Measurements from ENCODE around the gene COL28A1.

COL28A1 gene

GRCh38 chr7:7498856-7499255, 36.8 kb downstream of the COL28A1 start:
- TF ChIP-seq CTCF (IDR thresholded peaks at IDR 0.05) = no peak

- TF ChIP-seq CTCF (IDR thresholded peaks at IDR 0.05) = no peak
These were observed 39.4 kb downstream of the COL28A1 start for GRCh38 chr7:7496311-7496710.

- TF ChIP-seq CTCF (IDR thresholded peaks at IDR 0.05) = no peak
These were observed 40.5 kb downstream of the COL28A1 start for GRCh38 chr7:7495171-7495570.

GRCh38 chr7:7491044-7491443, 44.6 kb downstream of the COL28A1 start:
- TF ChIP-seq CTCF (IDR thresholded peaks at IDR 0.05) = no peak

- no peak for TF ChIP-seq CTCF (IDR thresholded peaks at IDR 0.05)
These were observed 45.7 kb downstream of the COL28A1 start for GRCh38 chr7:7490003-7490402.

- no peak for TF ChIP-seq CTCF (IDR thresholded peaks at IDR 0.05)
These were observed 46.1 kb downstream of the COL28A1 start for GRCh38 chr7:7489546-7489945.

GRCh38 chr7:7486362-7486761, 49.3 kb downstream of the COL28A1 start:
- no peak for TF ChIP-seq CTCF (IDR thresholded peaks at IDR 0.05)

- no peak for TF ChIP-seq CTCF (IDR thresholded peaks at IDR 0.05)
These were observed 51.6 kb downstream of the COL28A1 start for GRCh38 chr7:7484072-7484471.
